Thyroid gland (tissue), 4 donors: Measurements from ENCODE around the gene ICOS.

Source experiments
- POLR2A ChIP-seq, 2 donors: fragments of 450-650 bp; IDR thresholded peaks; one replicate each; pipeline ENCODE4 v1.6.1; 2017; ENCODE audit warnings: antibody characterized with exemption in 2 of 2, mild to moderate bottlenecking in 2 of 2, moderate library complexity in 1 of 2
- TF ChIP-seq, protein P1 (sequence below), 6 experiments: fragments of 200-600 bp in 3 of 6; fragments of 450-650 bp in 3 of 6; sonication (generic) in 3 of 6; IDR thresholded peaks; one replicate each; pipeline ENCODE4 v1.5.1; 2016 to 2019; ENCODE audit warnings: antibody characterized with exemption in 6 of 6, mild to moderate bottlenecking in 2 of 6, inconsistent platforms in 1 of 6, moderate library complexity in 1 of 6

- TF ChIP-seq, protein P1, sequence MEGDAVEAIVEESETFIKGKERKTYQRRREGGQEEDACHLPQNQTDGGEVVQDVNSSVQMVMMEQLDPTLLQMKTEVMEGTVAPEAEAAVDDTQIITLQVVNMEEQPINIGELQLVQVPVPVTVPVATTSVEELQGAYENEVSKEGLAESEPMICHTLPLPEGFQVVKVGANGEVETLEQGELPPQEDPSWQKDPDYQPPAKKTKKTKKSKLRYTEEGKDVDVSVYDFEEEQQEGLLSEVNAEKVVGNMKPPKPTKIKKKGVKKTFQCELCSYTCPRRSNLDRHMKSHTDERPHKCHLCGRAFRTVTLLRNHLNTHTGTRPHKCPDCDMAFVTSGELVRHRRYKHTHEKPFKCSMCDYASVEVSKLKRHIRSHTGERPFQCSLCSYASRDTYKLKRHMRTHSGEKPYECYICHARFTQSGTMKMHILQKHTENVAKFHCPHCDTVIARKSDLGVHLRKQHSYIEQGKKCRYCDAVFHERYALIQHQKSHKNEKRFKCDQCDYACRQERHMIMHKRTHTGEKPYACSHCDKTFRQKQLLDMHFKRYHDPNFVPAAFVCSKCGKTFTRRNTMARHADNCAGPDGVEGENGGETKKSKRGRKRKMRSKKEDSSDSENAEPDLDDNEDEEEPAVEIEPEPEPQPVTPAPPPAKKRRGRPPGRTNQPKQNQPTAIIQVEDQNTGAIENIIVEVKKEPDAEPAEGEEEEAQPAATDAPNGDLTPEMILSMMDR (IDR thresholded peaks at IDR 0.05): no peak
- no peak for TF ChIP-seq POLR2A (IDR thresholded peaks at IDR 0.05)
Measured at GRCh38 chr2:203959672-203960071, 23.1 kb downstream of the ICOS start.
